Neural cell (in vitro differentiated cells): ENCODE measurements around the gene FITM2.

Source experiments
- CTCF ChIP-seq: fragments of 450-650 bp; IDR thresholded peaks from 2 replicates; pipeline ENCODE4 v1.5.1; 2014; ENCODE audit warnings: antibody characterized with exemption, mild to moderate bottlenecking, moderate library complexity; ENCODE audit not compliant: poor library complexity, severe bottlenecking
- EP300 ChIP-seq: fragments of 450-650 bp; conservative IDR thresholded peaks from 2 replicates; pipeline ENCODE4 v1.6.1; 2014; ENCODE audit warnings: antibody characterized with exemption, mild to moderate bottlenecking, moderate library complexity; ENCODE audit not compliant: poor library complexity, severe bottlenecking
- EZH2 ChIP-seq: fragments of 200-600, 300-800 bp; shearing (Covaris generic), sonication (generic); IDR thresholded peaks from 2 replicates; pipeline ENCODE4 v1.6.1; 2014; ENCODE audit warnings: antibody characterized with exemption, low read length, borderline replicate concordance, mild to moderate bottlenecking; ENCODE audit not compliant: insufficient read depth, poor library complexity, severe bottlenecking
- MXI1 ChIP-seq: fragments of 450-650 bp; conservative IDR thresholded peaks from 2 replicates; pipeline ENCODE4 v1.6.1; 2014; ENCODE audit warnings: antibody characterized with exemption, mild to moderate bottlenecking; ENCODE audit not compliant: poor library complexity, severe bottlenecking
- POLR2AphosphoS5 ChIP-seq: IDR thresholded peaks from 2 replicates; pipeline ENCODE4 v1.6.1; 2012
- RAD21 ChIP-seq: fragments of 450-650 bp; conservative IDR thresholded peaks from 2 replicates; pipeline ENCODE4 v1.6.1; 2014; ENCODE audit warnings: antibody characterized with exemption, mild to moderate bottlenecking, moderate library complexity
- REST ChIP-seq: IDR thresholded peaks from 2 replicates; pipeline ENCODE4 v1.6.1; 2012; ENCODE audit warnings: borderline replicate concordance
- TAF1 ChIP-seq: IDR thresholded peaks from 2 replicates; pipeline ENCODE4 v1.6.1; 2012; ENCODE audit warnings: low read depth

- TF ChIP-seq TAF1 (no peak), RAD21 (no peak), MXI1 (no peak), CTCF (no peak), EP300 (no peak), REST (no peak), POLR2AphosphoS5 (no peak), EZH2 (no peak)
Measured at GRCh38 chr20:44357020-44357419, 46.0 kb upstream of the FITM2 start.
